Measurements from ENCODE around the gene STAT3. TPM values are rescaled to one million over a fixed set of nuclear protein-coding genes. Genes with fewer than 3 reads are reported as not detected.
"Not testable (repeated sequence)": the region's sequence is repeated elsewhere in the genome, so short reads cannot be mapped to it uniquely, and the experiment has no call there.

STAT3 gene
- total RNA-seq, 2 experiments from 2014 or later, result 130 to 135 TPM

DNA sequence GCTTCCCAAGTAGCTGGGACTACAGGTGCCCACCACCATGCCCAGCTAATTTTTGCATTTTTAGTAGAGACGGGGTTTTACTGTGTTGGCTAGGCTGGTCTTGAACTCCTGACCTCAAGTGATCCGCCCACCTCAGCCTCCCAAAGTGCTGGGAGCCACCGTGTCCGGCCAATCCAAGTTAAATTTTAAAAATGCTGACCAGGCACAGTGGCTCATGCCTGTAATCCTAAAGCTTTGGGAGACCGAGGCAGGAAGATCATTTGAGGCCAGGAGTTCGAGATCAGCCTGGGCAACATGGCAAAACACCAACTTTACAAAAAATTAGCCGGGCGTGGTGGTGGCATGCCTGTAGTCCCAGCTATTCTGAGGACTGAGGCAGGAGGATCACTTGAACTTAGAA lies 3.2 kb upstream of the STAT3 start:
- DNase-seq, result not testable (repeated sequence)

DNA sequence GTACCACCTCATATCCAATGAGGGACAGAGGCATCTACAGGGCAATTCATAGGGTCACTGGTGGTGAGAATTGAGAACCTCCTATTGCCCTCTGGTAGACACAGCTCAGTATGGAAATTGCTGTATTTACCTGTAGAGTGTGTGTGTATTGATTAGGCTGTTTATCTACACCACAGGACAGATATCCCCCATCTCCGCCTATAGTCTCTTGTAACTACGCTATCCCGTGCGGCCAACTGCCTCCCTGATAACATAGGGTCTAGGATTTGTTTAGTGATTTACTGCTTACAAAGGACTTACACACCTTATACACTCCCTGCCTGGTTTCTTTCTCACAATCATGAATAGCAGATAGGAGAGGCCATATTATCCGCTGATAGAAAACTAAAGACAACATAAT lies 1.7 kb upstream of the STAT3 start:
- peaks cover 47% of the 10 kb centered on the region for H3K4me1 Mint-ChIP-seq
- ChIA-PET CTCF (interaction anchor here (2.0 to 2.2 kb wide), 4 partner anchors 9 to 128 kb away, joined by 11 to 15 read pairs (median 12); no protein-coding TSS in a partner anchor), POLR2A (interaction anchor here (1.1 to 2.8 kb wide), 10 partner anchors 11 to 278 kb away, joined by 3 to 38 read pairs (median 10); partner anchors contain the start of genes DHX58 and NAGLU)
- peak overlapping the region; percentile 72 for H3K27ac Mint-ChIP-seq
- no peak overlapping the region for H3K4me3 Mint-ChIP-seq
- H3K36me3 Mint-ChIP-seq (ENCODE audit: low read depth), result peaks cover 19% of the 10 kb centered on the region
- no peaks in the 10 kb centered on the region for H3K27me3 Mint-ChIP-seq
- H3K9me3 Mint-ChIP-seq, result no peaks in the 10 kb centered on the region
- DNase-seq, result no peak

More for the DNA sequence above, 3.2 kb upstream of the STAT3 start:
- not testable (repeated sequence) for H3K9me3 Mint-ChIP-seq, H3K4me3 Mint-ChIP-seq, H3K27me3 Mint-ChIP-seq, H3K27ac Mint-ChIP-seq
- H3K4me1 Mint-ChIP-seq, result peaks cover 40% of the 10 kb centered on the region
- ChIA-PET POLR2A (interaction anchor here (1.7 kb wide), 1 partner anchor 12 kb away, joined by 5 read pairs; no protein-coding TSS in a partner anchor), CTCF (interaction anchor here (1.0 to 2.2 kb wide), 4 partner anchors 12 to 79 kb away, joined by 3 to 9 read pairs (median 4); no protein-coding TSS in a partner anchor)
- peaks cover 14% of the 10 kb centered on the region for H3K36me3 Mint-ChIP-seq (ENCODE audit: low read depth)

DNA sequence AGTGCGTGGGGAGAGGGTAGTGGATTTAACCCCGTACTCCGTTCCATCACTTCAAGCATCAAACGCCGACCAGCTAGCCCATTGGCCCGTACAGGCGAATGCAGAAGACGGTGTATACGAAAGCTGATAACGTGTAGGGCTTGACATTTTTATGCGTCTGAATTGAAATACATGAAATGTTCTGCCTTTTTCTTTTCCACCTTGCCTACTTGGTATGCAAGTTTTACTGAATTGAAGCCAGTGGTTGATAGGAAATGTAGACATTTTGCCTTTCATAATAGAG lies 834 bp upstream of the STAT3 start:
- Mint-ChIP-seq H3K9me3 (no peaks in the 10 kb centered on the region), H3K4me1 (peaks cover 49% of the 10 kb centered on the region), H3K27me3 (no peaks in the 10 kb centered on the region), H3K4me3 (peak overlapping the region; percentile 90), H3K27ac (peak overlapping the region; percentile 98), H3K36me3 (ENCODE audit: low read depth) (peaks cover 22% of the 10 kb centered on the region)
- DNase-seq, result no peak
- POLR2A ChIA-PET, result interaction anchor here (0.6 to 2.8 kb wide), 35 partner anchors 10 to 700 kb away, joined by 3 to 38 read pairs (median 5); partner anchors contain the start of genes ACLY, CNP, DHX58 and DNAJC7
- CTCF ChIA-PET, result interaction anchor here (0.6 to 2.2 kb wide), 20 partner anchors 10 to 205 kb away, joined by 3 to 15 read pairs (median 4); no protein-coding TSS in a partner anchor

DNA sequence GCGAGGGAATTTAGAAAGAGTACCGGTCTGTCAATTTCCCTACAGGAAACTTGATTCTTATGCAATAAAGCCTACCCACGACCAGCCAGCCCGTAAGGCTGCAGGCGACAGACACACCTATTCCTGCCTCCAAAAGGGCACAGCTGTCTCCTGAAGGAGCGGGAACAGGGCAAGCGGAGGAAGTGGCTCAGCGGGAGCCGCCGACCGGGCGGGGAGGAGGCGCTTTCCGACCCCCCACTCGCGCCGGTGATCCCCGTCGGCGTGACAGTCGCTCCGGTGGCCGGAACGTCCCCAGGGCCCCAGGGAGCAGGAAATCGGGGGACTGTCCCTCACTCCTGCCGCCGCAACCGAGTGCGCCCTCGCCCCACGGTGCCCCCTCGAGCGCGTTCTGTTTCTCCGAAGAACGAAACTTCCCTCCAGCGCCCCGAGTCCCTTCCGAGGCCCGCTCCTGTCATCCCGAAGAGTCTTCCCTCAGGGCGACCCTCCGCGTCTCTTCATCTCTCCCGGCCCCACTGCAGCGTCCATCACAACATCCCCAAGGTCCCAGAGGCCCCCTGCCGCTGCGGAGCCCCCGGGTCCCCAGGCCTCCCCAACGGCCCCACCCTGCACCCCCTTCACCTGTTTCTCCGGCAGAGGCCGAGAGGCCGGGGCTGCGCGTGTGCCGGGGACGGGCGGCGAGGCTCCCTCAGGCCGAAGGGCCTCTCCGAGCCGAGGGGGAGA lies 421 bp downstream of the STAT3 start:
- peak overlapping the region; percentile 90 for H3K4me3 Mint-ChIP-seq
- peak overlapping the region; percentile 98 for H3K27ac Mint-ChIP-seq
- DNase-seq, result peak; percentile 41
- no peaks in the 10 kb centered on the region for H3K9me3 Mint-ChIP-seq
- CTCF ChIA-PET, result interaction anchor here (0.6 to 2.2 kb wide), 19 partner anchors 9 to 460 kb away, joined by 3 to 15 read pairs (median 4); no protein-coding TSS in a partner anchor
- H3K4me1 Mint-ChIP-seq, result peaks cover 46% of the 10 kb centered on the region
- H3K36me3 Mint-ChIP-seq (ENCODE audit: low read depth), result peaks cover 24% of the 10 kb centered on the region
- H3K27me3 Mint-ChIP-seq, result no peaks in the 10 kb centered on the region
- POLR2A ChIA-PET, result interaction anchor here (0.7 to 2.8 kb wide), 34 partner anchors 9 to 699 kb away, joined by 3 to 38 read pairs (median 5); partner anchors contain the start of genes ACLY, DHX58, DNAJC7 and GHDC

GRCh38 chr17:42386777-42387657 lies 1.2 kb downstream of the STAT3 start:
- H3K36me3 Mint-ChIP-seq (ENCODE audit: low read depth), result peaks cover 24% of the 10 kb centered on the region
- peak overlapping the region; percentile 90 for H3K4me3 Mint-ChIP-seq
- H3K9me3 Mint-ChIP-seq, result no peaks in the 10 kb centered on the region
- no peaks in the 10 kb centered on the region for H3K27me3 Mint-ChIP-seq
- no peak for DNase-seq
- peak overlapping the region; percentile 98 for H3K27ac Mint-ChIP-seq
- H3K4me1 Mint-ChIP-seq, result peaks cover 47% of the 10 kb centered on the region
- ChIA-PET CTCF (no interaction called here), POLR2A (interaction anchor here (1.2 to 2.8 kb wide), 3 partner anchors 8 to 117 kb away, joined by 3 to 38 read pairs (median 32); no protein-coding TSS in a partner anchor)

GRCh38 chr17:42381898-42382297 lies 6.3 kb downstream of the STAT3 start:
- POLR2A ChIA-PET, result no interaction called here
- H3K4me1 Mint-ChIP-seq, result peaks cover 57% of the 10 kb centered on the region
- no peak overlapping the region for H3K4me3 Mint-ChIP-seq
- H3K27me3 Mint-ChIP-seq, result no peaks in the 10 kb centered on the region
- no peak overlapping the region for H3K27ac Mint-ChIP-seq
- H3K9me3 Mint-ChIP-seq, result no peaks in the 10 kb centered on the region
- peaks cover 30% of the 10 kb centered on the region for H3K36me3 Mint-ChIP-seq (ENCODE audit: low read depth)
- DNase-seq, result no peak
- CTCF ChIA-PET, result interaction anchor here (0.7 kb wide), 1 partner anchor 433 kb away, joined by 3 read pairs; no protein-coding TSS in a partner anchor

- ChIA-PET CTCF (interaction anchor here (1.1 kb wide), 1 partner anchor 57 kb away, joined by 6 read pairs; no protein-coding TSS in a partner anchor), POLR2A (interaction anchor here (4.0 kb wide), 1 partner anchor 8 kb away, joined by 38 read pairs; the partner anchor contains the start of gene STAT3)
- Mint-ChIP-seq H3K27me3 (no peaks in the 10 kb centered on the region), H3K4me3 (no peak overlapping the region), H3K36me3 (ENCODE audit: low read depth) (peaks cover 24% of the 10 kb centered on the region), H3K4me1 (peaks cover 50% of the 10 kb centered on the region), H3K9me3 (no peaks in the 10 kb centered on the region), H3K27ac (no peak overlapping the region)
- DNase-seq, result no peak
Measured at GRCh38 chr17:42380935-42381334, 7.3 kb downstream of the STAT3 start.

GRCh38 chr17:42378959-42379594 lies 9.2 kb downstream of the STAT3 start:
- ChIA-PET POLR2A (interaction anchor here (0.9 to 4.0 kb wide), 4 partner anchors 9 to 90 kb away, joined by 3 to 38 read pairs (median 5); partner anchors contain the start of gene STAT3), CTCF (interaction anchor here (0.6 to 1.3 kb wide), 7 partner anchors 9 to 148 kb away, joined by 3 to 4 read pairs (median 3); partner anchors contain the start of gene STAT3)
- Mint-ChIP-seq H3K9me3 (no peaks in the 10 kb centered on the region), H3K4me1 (peaks cover 50% of the 10 kb centered on the region), H3K27me3 (no peaks in the 10 kb centered on the region), H3K4me3 (peak overlapping the region; percentile 75), H3K27ac (peak overlapping the region; percentile 63), H3K36me3 (ENCODE audit: low read depth) (peaks cover 19% of the 10 kb centered on the region)
- DNase-seq, result no peak

GRCh38 chr17:42378359-42378958 lies 9.8 kb downstream of the STAT3 start:
- POLR2A ChIA-PET, result interaction anchor here (1.3 to 4.0 kb wide), 3 partner anchors 10 to 12 kb away, joined by 5 to 38 read pairs (median 5); partner anchors contain the start of gene STAT3
- no peaks in the 10 kb centered on the region for H3K27me3 Mint-ChIP-seq

DNA sequence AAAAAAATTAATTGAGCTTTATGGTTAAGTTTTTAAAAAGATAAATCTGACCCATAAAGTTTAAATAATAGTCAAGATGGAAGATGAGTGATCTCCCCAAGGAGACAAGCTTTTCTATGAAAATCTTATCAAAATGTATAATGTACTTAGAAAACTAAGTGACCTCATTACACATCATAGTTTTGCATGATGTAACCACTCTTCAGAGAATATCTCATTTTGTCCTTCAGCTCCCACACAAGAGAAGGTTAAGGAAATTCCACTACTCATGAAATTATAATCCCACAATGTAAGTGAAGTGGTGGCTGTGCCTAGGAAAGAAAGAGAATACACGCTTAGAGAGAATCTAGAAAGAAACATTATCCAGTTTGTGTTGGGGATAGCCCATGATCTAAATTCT lies 14.3 kb downstream of the STAT3 start:
- Mint-ChIP-seq H3K36me3 (ENCODE audit: low read depth) (peaks cover 27% of the 10 kb centered on the region), H3K27ac (no peak overlapping the region), H3K9me3 (no peaks in the 10 kb centered on the region), H3K27me3 (no peaks in the 10 kb centered on the region), H3K4me3 (no peak overlapping the region), H3K4me1 (peaks cover 37% of the 10 kb centered on the region)
- no peak for DNase-seq
- POLR2A ChIA-PET, result interaction anchor here (1.0 to 1.9 kb wide), 2 partner anchors 15 to 37 kb away, joined by 3 to 5 read pairs; partner anchors contain the start of gene STAT3
- CTCF ChIA-PET, result interaction anchor here (0.7 to 1.0 kb wide), 3 partner anchors 144 to 204 kb away, joined by 3 to 5 read pairs (median 3); partner anchors contain the start of gene PSMC3IP

More at GRCh38 chr17:42378359-42378958, 9.8 kb downstream of the STAT3 start:
- CTCF ChIA-PET, result interaction anchor here (0.8 to 1.3 kb wide), 4 partner anchors 10 to 38 kb away, joined by 3 to 4 read pairs (median 3); partner anchors contain the start of gene STAT3
- Mint-ChIP-seq H3K27ac (peak overlapping the region; percentile 63), H3K4me3 (peak overlapping the region; percentile 75), H3K9me3 (no peaks in the 10 kb centered on the region), H3K36me3 (ENCODE audit: low read depth) (peaks cover 17% of the 10 kb centered on the region), H3K4me1 (peaks cover 51% of the 10 kb centered on the region)
- DNase-seq, result no peak

GRCh38 chr17:42372142-42372541 lies 16.1 kb downstream of the STAT3 start:
- Mint-ChIP-seq H3K4me1 (peaks cover 31% of the 10 kb centered on the region), H3K9me3 (no peaks in the 10 kb centered on the region), H3K4me3 (no peak overlapping the region), H3K27me3 (no peaks in the 10 kb centered on the region), H3K27ac (no peak overlapping the region), H3K36me3 (ENCODE audit: low read depth) (peaks cover 22% of the 10 kb centered on the region)
- ChIA-PET POLR2A (no interaction called here), CTCF (interaction anchor here (0.8 kb wide), 1 partner anchor 13 kb away, joined by 3 read pairs; no protein-coding TSS in a partner anchor)
- DNase-seq, result no peak

Measured in activated CD4-positive, alpha-beta memory T cell treated with anti-CD3 and anti-CD28 coated beads, Interleukin-2, amount 10 ng/mL, durations not matched to agents 7 days and 5 days (primary cell).